ENCODE measurements around the gene LRG1.

Gene LRG1, protein sequence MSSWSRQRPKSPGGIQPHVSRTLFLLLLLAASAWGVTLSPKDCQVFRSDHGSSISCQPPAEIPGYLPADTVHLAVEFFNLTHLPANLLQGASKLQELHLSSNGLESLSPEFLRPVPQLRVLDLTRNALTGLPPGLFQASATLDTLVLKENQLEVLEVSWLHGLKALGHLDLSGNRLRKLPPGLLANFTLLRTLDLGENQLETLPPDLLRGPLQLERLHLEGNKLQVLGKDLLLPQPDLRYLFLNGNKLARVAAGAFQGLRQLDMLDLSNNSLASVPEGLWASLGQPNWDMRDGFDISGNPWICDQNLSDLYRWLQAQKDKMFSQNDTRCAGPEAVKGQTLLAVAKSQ

GRCh38 chr19:4539693-4540581 is at the start of gene LRG1:
LRG1 (minus strand) TSS chr19:4540036; CDS start chr19:4540013, 23 bp downstream.
- DNase-seq, result no peak

- DNase-seq, result no peak
These were observed 48.5 kb upstream of the LRG1 start for GRCh38 chr19:4588291-4588761.

DNA sequence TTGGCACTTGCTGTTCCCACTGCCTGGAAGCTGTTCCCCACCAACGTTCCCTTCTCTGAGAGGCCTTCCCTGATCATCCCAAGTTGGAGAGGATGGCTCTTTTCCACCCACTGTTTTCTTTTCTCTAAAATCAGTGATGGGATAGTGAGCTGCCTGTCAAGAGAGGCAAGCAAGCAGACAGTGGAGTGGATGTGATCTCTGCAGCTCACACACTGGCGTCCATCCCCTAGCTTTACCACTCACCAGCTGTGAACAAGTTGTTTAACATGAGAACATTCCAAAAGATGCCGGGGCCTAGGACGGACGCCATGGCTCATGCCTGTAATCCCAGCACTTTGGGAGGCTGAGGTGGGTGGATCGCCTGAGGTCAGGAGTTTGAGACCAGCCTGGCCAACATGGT is 47.7 kb upstream of the LRG1 start:
- DNase-seq, result no peak

- no peak for DNase-seq
These were observed 46.9 kb upstream of the LRG1 start for GRCh38 chr19:4586691-4587090.

DNA sequence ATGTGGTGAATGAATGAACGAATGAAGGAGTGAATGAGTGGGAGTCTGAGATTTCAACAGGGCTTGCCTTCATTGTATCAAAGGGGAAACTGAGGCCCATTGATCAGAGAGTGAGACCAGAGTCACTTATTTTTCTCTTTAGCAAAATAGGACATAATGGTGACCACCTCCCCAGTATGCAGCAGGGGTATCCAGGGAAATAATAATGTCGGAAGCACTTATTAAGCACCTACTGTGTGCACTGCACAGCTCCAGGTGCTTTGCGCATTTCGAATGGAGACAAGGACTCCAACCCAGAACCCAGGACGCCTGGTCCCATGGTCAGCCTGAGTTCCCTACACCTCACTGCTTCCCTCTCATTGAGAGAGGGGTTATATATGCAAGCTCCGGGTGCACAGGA is 46.4 kb upstream of the LRG1 start:
- DNase-seq, result no peak

DNA sequence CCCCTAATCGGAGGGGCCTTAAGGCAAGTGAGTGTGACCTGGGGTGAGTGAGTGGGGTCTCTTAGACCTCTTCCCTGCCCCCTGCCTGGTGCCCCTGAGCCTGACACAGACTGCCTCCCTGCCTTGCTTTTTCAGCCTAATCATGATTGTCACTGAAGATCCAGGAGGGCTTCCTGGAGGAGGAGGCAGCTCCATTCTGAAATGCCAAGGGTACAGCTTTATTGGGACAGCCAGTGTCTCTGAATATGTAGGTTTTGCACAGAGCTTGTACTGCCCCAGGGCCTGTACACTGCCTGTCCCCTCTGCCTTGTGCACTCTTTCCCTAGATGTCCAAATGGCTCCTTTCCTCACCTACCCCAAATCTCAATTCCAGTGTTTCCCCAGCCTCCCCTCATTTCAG is 45.7 kb upstream of the LRG1 start:
- no peak for DNase-seq

DNA sequence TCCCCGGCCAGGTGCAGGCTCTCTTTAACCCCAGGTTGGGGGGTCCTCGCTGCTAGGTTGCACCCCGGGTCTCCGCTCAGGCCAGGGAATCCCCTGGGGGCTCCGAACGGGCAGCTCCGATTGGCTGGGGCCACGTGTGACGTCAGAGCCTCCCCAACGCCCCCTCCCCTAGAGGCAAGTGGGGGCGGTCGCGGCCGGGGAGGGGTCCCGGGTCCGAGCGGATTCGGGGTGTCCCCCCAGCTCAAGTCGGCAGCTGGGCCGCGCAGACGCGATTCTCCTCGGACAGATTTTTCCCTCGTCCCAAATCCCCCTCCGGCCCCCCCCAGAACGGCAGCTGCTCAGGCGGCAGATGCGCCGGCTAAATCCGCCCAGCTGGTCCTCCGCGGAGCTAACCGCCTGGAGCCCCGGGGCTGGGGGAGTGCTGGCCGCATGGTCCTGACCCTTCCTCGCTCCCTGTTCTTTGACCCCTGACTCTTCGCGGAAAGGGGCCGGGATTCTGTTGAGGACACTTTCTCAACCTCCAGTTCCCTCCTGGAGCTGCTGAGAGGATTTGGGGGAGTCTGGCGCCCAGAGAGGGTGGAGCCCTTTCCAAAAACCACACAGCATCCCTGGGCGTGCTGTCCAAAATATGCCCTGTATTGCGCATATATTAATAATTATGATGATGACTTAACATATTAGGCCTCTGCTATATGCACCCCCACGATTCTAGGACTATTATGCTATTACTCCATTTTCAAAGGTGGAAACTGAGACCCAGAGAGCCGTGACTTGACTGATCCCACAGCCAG is 45.0 kb upstream of the LRG1 start:
- DNase-seq, result peak; percentile 63

GRCh38 chr19:4583961-4584669 is 44.3 kb upstream of the LRG1 start:
- DNase-seq, result peak; percentile 51

DNA sequence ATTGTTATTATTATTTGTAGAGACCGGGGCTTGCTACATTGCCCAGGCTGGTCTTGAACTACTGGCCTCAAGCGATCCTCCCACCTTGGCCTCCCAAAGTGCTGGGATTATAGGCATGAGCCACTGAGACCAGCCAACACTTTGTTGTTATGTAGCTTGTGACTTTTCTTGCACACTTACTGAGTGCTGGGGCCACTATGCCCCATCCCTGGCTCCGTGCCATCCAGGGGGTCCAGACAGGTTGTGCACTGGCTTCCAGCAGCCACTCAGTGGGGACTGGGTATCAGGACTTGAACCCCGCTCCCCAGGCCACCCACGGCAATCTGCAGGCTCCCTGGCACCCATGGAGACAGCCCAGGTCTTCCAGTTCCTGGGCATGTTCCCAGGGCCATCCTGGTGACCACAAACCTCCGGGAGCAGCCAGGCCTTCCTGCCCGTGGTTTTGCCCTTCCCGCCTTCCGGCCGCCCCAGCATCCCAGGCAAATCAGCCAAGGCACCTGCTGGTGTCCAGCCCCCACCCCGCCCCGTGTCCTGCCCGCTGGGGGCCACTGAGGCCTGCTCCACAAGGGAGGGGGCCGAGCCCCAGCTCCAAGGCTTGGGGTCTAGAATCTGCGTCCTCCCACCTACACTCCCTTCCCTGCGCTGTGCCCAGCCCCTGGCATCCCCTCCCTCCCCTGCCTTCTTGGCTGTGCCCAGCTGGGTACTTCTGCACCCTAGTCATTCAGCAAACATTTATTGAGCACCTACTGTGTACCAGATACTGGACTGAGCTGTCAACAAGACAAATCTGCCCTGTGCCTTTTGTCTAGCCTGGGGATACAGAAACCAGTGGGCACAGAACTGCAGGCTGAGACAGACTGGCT is 43.4 kb upstream of the LRG1 start:
- DNase-seq, result no peak

- DNase-seq, result peak; percentile 52
These were observed 42.1 kb upstream of the LRG1 start for GRCh38 chr19:4581666-4582553.

- DNase-seq, result peak; percentile 33
These were observed 41.3 kb upstream of the LRG1 start for GRCh38 chr19:4580961-4581665.

DNA sequence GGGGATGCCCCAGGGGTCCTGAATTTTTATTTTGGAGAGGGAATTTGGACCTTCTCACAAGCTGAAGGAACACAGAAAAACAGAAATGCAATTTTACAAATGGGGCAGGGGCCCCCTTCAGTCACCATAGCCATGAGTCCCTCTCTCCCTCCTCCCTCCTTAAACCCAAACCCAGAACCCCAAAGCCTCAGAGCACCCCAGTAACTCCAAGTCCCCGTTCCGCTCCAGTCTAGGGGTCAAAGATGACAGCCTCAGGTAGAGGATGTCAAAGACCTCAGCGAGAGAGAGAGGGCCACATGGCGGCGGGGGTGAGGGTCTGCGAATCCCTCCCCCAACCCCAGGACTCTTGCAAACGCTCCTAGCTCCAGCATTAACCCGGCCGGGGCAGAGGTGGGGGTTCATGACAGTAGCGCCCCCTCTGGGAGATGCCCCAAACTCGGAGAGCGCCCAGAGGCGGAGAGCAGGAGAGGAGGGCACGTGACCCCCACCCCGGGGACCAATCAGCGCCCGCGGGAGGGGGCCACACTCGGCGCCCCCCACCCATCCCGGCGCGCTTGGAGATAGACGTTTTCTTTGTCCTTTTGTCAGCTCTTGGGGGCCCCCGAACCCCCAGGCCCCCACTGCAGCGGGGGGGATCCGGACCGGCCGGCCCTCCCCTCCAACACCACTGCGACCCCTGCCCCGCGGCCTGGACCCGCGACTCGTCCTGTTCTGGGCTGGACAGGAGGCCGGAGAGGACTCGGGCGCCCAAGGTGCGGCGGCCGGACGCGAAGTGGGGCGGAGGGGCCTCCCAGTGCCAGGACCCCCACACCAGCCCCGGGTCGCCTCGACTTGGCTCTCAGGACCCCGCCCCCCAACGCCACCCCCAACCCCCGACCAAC is 40.4 kb upstream of the LRG1 start:
- peak; percentile 57 for DNase-seq

DNA sequence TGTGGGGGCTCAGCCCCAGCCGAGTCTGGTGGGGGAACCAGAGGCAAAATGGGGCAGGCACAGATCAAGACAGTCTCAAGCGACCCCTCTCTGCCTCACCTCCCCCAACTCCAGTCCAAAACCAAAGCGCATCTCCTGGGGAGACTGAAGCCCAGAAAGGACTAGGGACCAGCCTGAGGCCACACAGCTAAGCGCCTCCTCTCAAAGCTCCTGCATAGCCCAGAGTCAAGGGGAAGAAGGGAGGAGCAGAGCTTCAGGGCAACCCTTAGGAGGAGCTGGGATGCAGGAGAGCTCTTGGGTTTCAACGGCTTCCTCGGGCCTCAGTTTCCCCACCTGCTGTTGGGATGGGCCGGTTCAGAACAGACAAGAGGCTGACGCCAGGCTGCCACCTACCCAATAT is 39.6 kb upstream of the LRG1 start:
- DNase-seq, result no peak

DNA sequence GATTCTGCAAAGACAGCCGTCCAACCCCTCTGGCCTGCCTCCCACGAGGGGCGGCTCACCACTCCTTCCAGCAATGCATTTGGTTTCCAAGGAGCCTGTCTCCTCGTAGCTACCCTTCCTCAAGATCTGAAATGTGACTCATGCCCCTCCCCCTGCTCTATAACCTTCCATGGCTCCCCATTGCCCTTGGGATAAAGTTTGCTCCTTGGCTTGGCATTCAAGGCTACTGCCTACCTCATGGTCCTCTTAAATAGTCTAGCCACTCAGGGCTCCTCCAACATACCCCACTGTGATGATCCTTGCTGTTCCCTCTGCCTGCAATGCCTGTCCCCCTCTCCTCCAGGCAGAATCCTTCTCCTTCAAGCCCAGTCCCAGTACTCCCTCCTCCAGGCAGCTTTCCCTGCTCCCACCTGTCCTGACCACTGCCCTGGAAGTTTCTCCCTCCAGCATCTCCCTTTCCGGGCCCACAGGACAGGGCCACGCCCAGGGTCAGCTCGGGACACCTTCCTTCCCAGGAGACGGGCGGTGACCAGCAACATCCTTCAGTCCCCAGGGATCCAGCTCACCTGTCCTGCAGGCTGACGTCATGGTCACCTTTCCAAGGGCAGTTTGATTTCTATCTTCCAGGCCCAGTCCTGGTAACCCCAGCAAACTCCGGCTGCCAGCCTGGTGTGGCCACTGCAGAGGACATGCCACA is 38.9 kb upstream of the LRG1 start:
- no peak for DNase-seq

- no peak for DNase-seq
These were observed 37.4 kb upstream of the LRG1 start for GRCh38 chr19:4577020-4577782.

- DNase-seq, result peak; percentile 38
These were observed 36.4 kb upstream of the LRG1 start for GRCh38 chr19:4576016-4576933.

Measured in NCI-H2171 treated with DMSO at 0.1 percent for 48 hours (cell line).